Activated naive CD4-positive, alpha-beta T cell treated with anti-CD3 and anti-CD28 coated beads, Interleukin-2, amount 50 U/mL, for 16 hours (primary cell): ENCODE measurements around the gene WDR75.
"Not testable (repeated sequence)": the region's sequence is repeated elsewhere in the genome, so short reads cannot be mapped to it uniquely, and the experiment has no call there.

Experiments
- DNase-seq: peaks from one replicate; pipeline ENCODE4 v3.0.0-alpha.2; 2020

WDR75 gene

DNA sequence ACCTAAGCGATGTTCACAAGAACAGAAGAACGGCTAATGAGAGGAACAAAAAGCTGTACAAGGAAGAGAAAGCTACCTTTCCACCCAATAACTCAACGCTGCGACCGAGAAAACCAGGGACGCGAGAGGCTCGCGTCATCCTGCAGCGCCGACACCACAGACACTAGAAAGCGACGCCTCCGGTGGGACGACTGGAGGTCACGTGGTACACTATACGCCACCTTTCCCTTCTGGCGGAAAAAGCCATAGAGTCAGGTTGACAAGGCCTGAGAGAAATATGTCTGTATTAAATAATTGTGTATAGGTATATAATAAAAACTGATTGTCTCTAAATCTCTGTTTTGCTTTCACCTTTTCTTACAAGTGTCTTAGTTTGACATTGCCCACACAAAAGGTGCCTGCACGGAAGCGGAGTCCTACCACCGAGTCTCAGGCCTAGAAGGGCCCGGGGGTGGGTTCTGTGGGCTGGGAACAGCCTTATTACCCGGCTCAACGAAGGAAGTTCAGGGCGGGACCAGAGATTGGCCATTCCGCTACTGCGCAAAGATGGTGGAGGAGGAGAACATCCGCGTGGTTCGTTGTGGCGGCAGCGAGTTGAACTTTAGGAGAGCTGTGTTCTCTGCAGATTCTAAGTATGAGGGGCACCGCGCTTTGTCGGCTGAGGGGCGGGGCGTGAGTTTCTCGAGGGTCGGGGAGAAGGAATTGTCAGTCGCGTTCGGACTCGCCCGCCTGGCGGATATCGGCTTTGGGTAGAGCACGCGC is at the start of gene WDR75:
Gene WDR75 (plus strand): TSS at position 528 of the 762 bp plus-strand sequence. CDS start 19 bp downstream, at position 547.
- peak; percentile 95 for DNase-seq

DNA sequence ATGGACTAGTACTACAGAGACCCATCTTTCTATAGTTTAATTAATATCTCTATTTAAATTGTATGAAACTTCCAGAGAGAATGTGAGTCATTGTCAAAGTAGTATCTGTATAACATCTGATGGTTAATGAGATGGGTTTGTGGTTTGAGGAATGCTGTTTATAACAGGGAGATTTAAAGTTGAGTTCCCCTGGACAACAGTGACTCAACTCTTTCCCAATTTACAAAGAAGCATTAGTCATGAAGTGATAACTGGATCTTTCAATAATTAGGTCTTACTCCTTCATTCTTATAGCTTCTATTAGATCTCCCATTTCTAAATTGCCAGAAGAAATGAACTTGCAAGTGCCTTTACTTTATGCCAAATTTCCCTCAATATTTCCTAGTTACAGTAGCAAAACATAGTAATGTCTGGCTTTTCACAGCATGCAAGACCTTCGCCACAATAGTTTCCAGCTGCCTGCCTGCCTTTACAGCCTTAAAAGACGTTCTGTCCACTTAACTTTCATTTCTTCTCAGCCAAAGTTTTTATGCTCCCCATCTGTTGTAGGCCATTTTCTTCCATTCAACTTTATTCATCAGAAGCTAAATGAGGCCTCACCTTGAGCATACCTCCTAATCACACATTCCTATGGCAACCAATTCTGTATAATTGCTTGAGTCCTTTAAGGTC is 47.7 kb upstream of the WDR75 start:
- DNase-seq: no peak

DNA sequence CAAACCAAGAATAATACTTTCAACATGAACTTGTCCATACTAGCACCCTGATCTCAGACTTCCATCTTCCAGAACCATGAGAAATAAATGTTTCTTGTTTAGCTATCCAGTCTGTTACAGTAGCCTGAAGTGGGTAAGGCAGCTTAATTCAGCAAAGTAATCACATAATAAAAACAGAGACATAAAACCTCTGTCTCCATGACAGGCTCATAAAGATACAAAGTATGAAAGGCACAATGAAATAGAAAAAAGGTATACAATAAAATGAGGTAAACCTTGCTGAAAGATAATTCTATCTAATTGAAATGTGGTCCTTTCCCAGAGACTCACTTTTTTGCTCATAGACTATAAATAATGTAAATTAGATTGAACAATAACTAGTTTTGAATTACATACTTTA is 46.7 kb upstream of the WDR75 start:
- no peak for DNase-seq

DNA sequence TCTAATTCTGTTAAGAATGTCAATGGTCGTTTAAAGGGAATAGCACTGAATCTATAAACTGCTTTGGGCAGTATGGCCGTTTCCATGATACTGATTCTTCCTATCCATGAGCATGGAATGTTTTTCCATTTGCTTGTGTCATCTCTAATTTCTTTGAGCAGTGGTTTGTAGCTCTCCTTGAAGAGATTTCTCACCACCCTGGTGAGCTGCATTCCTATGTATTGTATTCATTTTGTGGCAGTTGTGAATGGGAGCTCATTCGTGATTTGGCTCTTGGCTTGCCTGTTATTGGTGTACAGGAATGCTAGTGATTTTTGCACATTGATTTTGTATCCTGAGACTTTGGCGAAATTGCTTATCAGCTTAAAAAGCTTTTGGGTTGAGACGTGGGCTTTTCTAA is 38.3 kb upstream of the WDR75 start:
- no peak for DNase-seq

DNA sequence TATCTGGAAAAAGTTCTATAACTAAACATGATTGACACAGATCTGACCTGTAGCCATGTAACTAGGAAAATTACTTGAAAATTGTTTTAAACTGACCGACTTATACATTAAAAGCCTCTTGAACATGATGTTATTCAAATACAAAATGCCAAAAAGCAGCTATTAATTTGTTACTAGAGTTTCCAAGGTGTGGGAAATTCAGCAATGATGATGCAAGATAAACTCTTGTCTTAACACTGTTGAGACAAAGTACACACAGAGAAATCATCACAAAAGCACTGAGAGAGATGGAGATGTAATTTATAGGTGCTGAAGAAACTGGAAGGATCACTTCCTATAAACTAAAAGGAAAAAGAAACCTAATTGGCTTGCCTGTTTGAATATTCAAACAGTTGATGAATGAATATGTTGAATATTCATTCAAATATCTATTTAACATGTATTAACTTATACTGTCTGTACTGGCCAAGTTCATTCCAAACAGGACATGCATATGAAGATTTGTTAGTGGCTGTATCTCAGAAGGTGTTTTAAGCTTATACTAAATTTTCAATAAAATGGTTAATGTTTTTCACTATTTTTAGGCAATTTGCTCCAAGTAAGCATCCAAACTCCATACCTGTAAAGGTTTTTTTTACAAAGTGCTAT is 34.6 kb upstream of the WDR75 start:
- no peak for DNase-seq

DNA sequence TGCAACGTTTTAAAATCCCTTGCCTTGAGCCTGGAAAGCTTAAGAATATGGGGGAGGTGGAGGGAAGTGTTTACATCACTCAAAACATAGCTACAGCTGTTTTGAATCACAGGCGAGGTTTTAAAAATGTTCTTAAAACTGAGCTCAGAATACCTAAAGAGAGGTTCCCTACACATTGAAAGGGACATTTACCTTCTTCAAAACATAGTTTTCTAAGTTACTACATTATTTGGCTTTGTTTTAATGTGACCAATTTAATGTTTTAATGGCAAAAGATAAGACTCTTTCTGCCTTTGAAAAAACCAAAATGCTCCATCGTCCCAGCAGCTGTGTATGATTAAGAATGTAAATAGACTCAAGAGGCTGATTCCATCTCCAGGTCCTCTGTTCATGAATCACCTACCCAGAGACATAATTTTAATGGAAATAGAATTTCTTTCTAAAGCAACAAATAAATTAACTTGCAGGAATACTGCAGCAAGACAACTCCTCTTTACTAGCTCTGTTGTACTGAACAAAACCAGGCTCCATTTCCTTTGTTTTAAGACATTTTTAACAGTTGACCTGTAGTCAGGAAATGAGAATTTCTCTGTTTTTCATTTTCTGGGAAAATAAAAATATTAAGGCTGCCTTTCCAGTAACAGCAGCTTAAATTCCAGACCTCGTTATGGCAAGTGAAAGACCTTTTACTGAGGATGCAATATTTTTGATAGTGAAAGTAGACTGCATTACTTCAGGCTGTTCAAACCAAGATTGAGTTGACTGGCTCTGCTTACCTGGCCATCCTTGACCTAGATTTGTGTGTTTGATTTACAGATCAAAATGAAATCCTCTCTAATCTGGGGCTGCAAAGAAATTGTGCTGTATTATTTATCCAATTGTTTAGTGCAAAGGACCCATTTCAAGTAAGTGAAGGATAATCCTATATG is 33.7 kb upstream of the WDR75 start:
- DNase-seq: no peak

GRCh38 chr2:189408294-189408693 is 33.0 kb upstream of the WDR75 start:
- no peak for DNase-seq

DNA sequence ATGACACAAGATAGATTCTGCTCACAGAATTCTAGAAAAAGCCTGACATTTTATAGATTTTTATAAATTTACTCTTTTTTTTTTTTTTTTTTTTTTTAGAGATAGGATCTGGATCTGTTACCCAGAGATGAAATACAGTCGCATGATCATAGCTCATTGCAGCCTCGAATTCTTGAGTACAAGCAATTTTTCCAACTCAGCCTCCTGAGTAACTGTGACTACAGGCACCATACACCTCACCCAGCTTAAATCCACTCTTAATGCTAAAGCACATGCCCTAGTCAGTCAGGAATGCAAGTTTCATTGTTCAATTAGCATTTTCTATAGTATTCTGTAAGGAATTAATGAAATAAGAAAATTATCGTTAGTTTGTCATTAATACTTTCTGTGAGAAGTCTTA is 32.1 kb upstream of the WDR75 start:
- no peak for DNase-seq

- no peak for DNase-seq
These were observed 31.6 kb upstream of the WDR75 start for GRCh38 chr2:189409647-189410046.

DNA sequence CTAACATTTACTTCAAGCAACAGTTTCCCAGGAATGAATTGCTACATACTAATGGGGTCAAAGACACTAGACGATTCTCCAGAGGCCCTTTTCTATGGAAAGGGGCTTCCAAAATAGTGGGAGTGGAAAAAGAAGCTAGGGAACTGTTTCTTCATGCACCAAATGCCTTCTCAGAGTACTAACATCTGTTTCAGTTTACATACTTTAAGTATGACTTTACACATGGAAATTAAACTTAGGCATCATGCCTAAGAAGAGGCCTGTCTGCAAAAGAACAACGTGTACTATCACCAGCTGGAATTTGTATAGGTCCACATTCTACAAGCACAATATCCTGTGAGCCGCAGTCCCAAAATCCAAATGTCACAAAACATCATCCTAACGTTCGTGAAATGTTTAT is 29.4 kb upstream of the WDR75 start:
- no peak for DNase-seq

DNA sequence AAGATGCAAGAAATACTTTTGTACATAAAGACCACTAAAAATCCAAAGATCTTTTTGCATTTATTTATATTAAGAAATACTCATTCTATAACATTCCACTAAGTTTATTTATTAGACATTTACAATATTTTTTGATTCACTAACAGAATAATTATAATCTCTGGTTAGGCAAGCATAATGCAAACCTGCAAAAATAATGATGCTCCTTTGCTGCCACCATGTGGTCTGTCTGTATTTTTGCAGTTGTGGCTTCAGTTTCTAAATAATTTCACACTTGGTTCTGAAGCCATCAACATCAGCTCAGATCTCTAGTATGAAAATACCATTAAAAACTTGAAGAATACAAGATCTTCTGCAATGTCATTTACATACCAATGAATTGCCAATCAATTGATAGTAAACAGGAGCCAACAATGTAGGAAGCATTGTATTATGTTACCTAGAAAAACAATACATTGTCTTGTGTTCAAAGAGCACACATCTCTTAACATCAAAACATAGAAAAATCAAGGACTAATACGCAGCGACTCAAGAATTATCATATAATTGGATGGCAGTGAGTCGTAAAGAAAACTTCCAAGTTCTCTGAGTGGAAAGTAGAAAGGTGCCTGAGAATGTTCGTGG is 28.8 kb upstream of the WDR75 start:
- peak; percentile 37 for DNase-seq

DNA sequence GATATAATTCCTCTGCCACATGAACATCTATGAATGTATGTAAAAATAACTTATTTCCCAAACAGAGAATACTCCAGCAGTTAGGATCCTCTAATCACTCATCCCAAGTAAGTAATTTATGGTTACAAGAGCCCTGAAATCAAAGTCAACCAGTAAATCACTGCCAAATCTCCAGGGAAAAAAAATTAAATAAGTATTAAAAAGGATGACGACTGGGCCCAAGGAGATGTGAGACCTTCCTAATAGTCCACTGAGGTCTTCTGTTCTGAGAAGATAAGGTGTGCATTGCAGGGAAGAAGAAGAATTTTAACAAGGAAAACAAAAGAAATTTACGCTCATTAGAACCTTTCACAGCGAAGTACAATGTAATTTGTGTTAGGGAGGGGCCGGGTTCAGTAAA is 28.0 kb upstream of the WDR75 start:
- DNase-seq: no peak

GRCh38 chr2:189421644-189422043 is 19.6 kb upstream of the WDR75 start:
- DNase-seq: no peak

DNA sequence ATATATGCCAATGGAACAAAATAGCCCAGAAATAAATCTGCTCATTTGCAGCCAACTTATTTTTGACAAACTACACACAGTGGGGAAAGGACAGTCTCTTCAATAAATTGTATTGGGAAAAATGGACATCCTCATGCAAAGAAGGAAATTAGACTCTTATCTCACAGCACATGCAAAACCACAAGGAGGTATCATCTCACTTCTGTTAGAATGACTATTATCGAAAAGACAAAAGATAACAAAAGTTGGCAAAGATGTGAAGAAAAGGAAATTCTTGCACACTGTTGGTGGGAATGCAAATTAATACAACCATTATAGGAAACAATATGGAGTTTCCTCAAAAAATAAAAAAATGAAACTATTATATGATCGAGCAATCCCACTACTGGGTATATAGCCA is 16.3 kb upstream of the WDR75 start:
- DNase-seq: no peak

- DNase-seq: no peak
These were observed 15.6 kb upstream of the WDR75 start for GRCh38 chr2:189425676-189426075.

DNA sequence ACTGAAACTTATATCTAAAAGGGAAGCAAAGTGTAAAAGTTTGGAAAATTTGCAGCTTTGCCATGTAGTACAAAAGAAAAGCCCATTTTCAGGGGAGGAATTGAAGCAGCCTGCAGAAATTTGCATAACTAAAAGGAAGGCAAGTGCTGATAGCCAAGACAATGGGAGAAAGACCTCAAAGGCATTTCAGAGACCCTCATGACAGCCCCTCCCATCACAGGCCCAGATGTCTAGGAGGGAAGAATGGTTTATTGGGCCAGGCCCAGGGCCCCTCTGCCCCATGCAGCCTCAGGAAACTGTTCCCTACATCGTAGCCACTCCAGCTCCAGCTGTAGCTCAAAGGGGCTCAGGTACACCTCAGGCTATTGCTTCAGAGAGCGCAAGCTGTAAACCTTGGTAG is 14.4 kb upstream of the WDR75 start:
- no peak for DNase-seq

- DNase-seq: no peak
These were observed 13.4 kb upstream of the WDR75 start for GRCh38 chr2:189427872-189428271.

- not testable (repeated sequence) for DNase-seq
These were observed 10.8 kb upstream of the WDR75 start for GRCh38 chr2:189430448-189430847.

- DNase-seq: not testable (repeated sequence)
These were observed 5.5 kb upstream of the WDR75 start for GRCh38 chr2:189435803-189436202.

DNA sequence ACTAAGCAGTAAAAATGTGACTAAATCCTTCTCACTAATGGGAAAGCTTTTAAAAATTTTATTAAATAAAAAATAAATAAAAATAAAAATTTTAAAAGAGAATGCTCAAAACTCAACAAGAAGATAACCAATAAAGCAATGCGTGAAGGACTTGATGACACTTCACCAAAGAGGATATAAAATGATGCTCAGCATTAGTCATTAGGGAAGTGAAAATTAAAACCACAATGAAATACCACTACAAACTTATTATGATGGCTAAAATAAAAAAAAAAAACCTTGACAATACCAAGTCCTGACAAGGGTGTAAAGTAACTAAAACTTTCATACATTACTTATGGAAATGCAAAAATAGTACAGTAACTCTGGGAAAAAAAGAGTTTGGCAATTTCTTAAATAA is 3.3 kb upstream of the WDR75 start:
- DNase-seq: no peak

- no peak for DNase-seq
These were observed 1.9 kb upstream of the WDR75 start for GRCh38 chr2:189439342-189439741.

- no peak for DNase-seq
These were observed 679 bp upstream of the WDR75 start for GRCh38 chr2:189440644-189440946.

DNA sequence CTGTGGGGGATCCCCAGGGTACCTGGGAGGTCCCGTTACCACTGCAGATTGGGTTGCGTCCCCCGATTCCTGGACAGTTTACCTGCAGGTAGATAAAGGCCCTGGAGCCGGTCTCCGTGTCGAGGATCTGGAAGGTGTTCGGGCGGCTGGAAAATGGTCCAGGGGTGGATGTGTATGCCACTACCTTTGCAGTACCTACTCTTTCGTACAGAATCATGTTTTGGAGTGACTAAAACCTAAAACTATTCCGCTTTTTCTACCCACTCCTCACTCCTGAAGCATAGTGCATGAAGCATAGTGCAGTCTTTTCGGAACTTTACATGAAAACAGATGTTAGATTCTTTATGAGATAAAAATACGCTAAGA is 418 bp downstream of the WDR75 start:
- no peak for DNase-seq
